Prostate gland (tissue), 2 donors: Measurements from ENCODE around the gene CSAD. TPM values are rescaled to one million over a fixed set of nuclear protein-coding genes. Genes with fewer than 3 reads are reported as not detected.

Source experiments
- DNase-seq: peaks from one replicate; pipeline ENCODE4 v3.0.0-alpha.2; 2019; ENCODE audit warnings: low spot score
- H3K27ac ChIP-seq, 2 donors: fragments of 200-600 bp; sonication (generic); 2 replicates each; pipeline ENCODE4 v1.5.1; 2017 to 2019
- H3K27me3 ChIP-seq: fragments of 200-600 bp; sonication (generic); replicated peaks from 2 replicates; pipeline ENCODE4 v1.5.1; 2019; ENCODE audit not compliant: insufficient read depth
- H3K36me3 ChIP-seq, 2 donors: fragments of 200-600 bp; sonication (generic); 1 replicate in 1 of 2; 2 replicates in 1 of 2; pipeline versions ENCODE4 v1.5.1 to v1.8.1; 2017 to 2019
- H3K4me1 ChIP-seq: fragments of 200-600 bp; sonication (generic); replicated peaks from 2 replicates; pipeline ENCODE4 v1.5.1; 2019
- H3K4me3 ChIP-seq, 2 donors: fragments of 200-600 bp; sonication (generic); 2 replicates each; pipeline ENCODE4 v1.5.1; 2017 to 2019
- H3K9me3 ChIP-seq: fragments of 200-600 bp; sonication (generic); 2 replicates; pipeline ENCODE4 v1.5.1; 2017
- CTCF ChIP-seq, 4 experiments: fragments of 200-600 bp in 2 of 4; fragments of 450-650 bp in 2 of 4; sonication (generic) in 2 of 4; IDR thresholded peaks; 1 replicate in 3 of 4; 2 replicates in 1 of 4; pipeline ENCODE4 v1.5.1; 2016 to 2019; ENCODE audit warnings: antibody characterized with exemption in 4 of 4, mild to moderate bottlenecking in 2 of 4, moderate library complexity in 2 of 4
- POLR2A ChIP-seq: fragments of 450-650 bp; IDR thresholded peaks from one replicate; pipeline ENCODE4 v1.6.1; 2016; ENCODE audit warnings: antibody characterized with exemption, mild to moderate bottlenecking
- POLR2AphosphoS5 ChIP-seq: sonication (generic); formaldehyde crosslinking; IDR thresholded peaks from one replicate; pipeline ENCODE4 v1.6.1; 2017; ENCODE audit warnings: antibody characterized with exemption
- WGBS: methylation state at CpG from one replicate; pipeline ENCODE4 v1.1.5; 2018; 5-methylcytosine and 5-hydroxymethylcytosine counted together
- intact Hi-C: fragments of 100-400 bp; cut with DNase I; formaldehyde crosslinking; loops from one replicate; pipeline ENCODE4 v1.14.2; 2022
- total RNA-seq, 2 donors: library from RNA; depleted of rRNA; stranded (reverse); fragments of >200 nt; gene quantifications; one replicate each; pipeline ENCODE4 v1.1.0, GENCODE V29; 2016

The CSAD gene
- total RNA-seq, 2 donors from 2014 or later, result 30.8 to 92.5 TPM

- 91% methylated on average over 8 of the region's 8 CpGs for WGBS
- no peaks in the 10 kb centered on the region for H3K9me3 ChIP-seq
- no peaks in the 10 kb centered on the region for H3K27me3 ChIP-seq
- no peak for DNase-seq
- no peak for TF ChIP-seq CTCF (IDR thresholded peaks at IDR 0.05)
- TF ChIP-seq POLR2A, result no peak
- no peak for TF ChIP-seq POLR2AphosphoS5
- H3K4me3 ChIP-seq, result no peak overlapping the region
- no peak overlapping the region for H3K27ac ChIP-seq
- H3K36me3 ChIP-seq, result no peaks in the 10 kb centered on the region
- intact Hi-C loops, result no loop called here
- no peaks in the 10 kb centered on the region for H3K4me1 ChIP-seq
These were observed 61.9 kb downstream of the CSAD start for GRCh38 chr12:53118751-53119300.

- Histone ChIP-seq H3K4me3 (no peak overlapping the region), H3K9me3 (no peaks in the 10 kb centered on the region), H3K27me3 (no peaks in the 10 kb centered on the region), H3K27ac (no peak overlapping the region), H3K4me1 (no peaks in the 10 kb centered on the region), H3K36me3 (no peaks in the 10 kb centered on the region)
- whole genome bisulfite sequencing, result 82% methylated on average over 8 of the region's 8 CpGs
- intact Hi-C loops, result no loop called here
- TF ChIP-seq POLR2A (no peak), CTCF (IDR thresholded peaks at IDR 0.05) (no peak), POLR2AphosphoS5 (no peak)
- no peak for DNase-seq
These were observed 64.7 kb downstream of the CSAD start for GRCh38 chr12:53115891-53116648.

- Histone ChIP-seq H3K4me3 (no peak overlapping the region), H3K27me3 (no peaks in the 10 kb centered on the region), H3K9me3 (no peaks in the 10 kb centered on the region), H3K27ac (no peak overlapping the region), H3K36me3 (no peaks in the 10 kb centered on the region), H3K4me1 (no peaks in the 10 kb centered on the region)
- intact Hi-C loops, result no loop called here
- no peak for DNase-seq
- TF ChIP-seq POLR2A, result no peak
- TF ChIP-seq CTCF (IDR thresholded peaks at IDR 0.05), result no peak
- TF ChIP-seq POLR2AphosphoS5, result no peak
- 87% methylated on average over 33 of the region's 33 CpGs for WGBS
These were observed 65.4 kb downstream of the CSAD start for GRCh38 chr12:53115112-53115890.

GRCh38 chr12:53113951-53114350 lies 66.8 kb downstream of the CSAD start:
- intact Hi-C loops, result no loop called here

More at GRCh38 chr12:53113951-53114350, 66.8 kb downstream of the CSAD start:
- TF ChIP-seq POLR2AphosphoS5 (no peak), POLR2A (no peak), CTCF (IDR thresholded peaks at IDR 0.05) (no peak)
- Histone ChIP-seq H3K4me3 (no peak overlapping the region), H3K27ac (no peak overlapping the region), H3K4me1 (no peaks in the 10 kb centered on the region), H3K9me3 (no peaks in the 10 kb centered on the region), H3K36me3 (no peaks in the 10 kb centered on the region), H3K27me3 (no peaks in the 10 kb centered on the region)
- DNase-seq, result no peak
